ENCODE measurements around the gene RSPO4.
"Not testable (repeated sequence)": the region's sequence is repeated elsewhere in the genome, so short reads cannot be mapped to it uniquely, and the experiment has no call there.

The RSPO4 gene

DNA sequence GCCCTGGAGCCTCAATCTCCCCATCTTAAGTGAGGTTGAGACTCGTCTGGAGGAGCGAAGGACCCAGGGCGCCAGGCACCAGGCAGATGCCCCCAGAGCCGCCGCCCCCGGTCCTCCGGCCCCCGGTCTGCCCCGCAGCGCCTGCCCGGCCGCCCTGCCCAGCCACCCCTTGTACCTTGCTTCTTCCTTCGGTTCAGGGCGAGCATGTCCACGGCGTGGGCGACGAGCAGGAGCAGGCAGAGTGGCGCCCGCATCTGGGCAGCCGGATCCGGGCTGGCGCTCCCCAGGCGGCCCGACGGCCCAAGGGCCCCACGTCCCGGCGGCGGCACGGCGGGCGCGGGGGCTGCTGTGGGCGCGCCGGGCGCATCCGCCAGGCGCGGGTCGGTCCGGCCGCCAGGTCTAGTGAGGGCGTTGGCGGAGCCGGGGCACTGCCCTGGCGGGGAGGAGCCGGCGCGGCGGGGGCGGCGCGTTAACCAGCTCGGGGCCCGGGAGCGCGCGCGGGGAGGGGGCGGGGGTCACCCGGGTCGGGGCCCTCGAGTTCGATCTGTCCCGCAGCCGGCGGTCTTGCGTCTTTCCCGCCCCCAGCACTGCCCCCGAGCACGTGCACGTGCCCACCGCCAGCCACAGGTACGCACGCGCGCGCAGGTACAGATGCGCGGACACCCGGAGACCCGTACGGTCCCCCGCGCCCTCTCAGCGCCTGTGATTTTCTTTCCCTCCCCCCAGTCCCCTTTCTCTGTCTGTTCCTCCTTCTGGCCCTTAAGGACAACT lies at the start of gene RSPO4:
Gene RSPO4, minus strand, starts transcription at position 401 of the 771 bp plus-strand sequence. Its CDS starts 147 bp downstream, at position 254.
- no peak for DNase-seq (ENCODE audit: low read depth in 2 of 2)

DNA sequence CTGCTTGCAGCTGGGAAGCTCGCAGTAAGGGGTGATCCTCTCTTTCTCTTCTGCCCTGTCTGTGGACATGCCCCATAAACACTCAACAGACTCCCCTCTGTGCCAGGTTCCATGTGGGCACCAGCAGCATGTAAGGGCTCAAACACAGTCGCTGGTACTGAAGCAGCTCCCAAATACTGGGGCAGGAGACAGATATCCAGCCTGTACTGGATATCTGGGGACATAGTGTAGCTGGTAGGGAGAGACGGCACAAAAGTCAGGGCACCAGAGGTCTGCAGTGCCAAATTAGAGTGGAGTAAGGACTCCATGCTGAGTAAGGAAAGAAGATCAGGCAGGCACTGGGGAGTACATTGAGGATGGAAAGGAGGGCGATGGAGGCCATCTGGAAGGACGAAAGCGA lies 48.3 kb upstream of the RSPO4 start:
- no peak for DNase-seq (ENCODE audit: low read depth in 2 of 2)

DNA sequence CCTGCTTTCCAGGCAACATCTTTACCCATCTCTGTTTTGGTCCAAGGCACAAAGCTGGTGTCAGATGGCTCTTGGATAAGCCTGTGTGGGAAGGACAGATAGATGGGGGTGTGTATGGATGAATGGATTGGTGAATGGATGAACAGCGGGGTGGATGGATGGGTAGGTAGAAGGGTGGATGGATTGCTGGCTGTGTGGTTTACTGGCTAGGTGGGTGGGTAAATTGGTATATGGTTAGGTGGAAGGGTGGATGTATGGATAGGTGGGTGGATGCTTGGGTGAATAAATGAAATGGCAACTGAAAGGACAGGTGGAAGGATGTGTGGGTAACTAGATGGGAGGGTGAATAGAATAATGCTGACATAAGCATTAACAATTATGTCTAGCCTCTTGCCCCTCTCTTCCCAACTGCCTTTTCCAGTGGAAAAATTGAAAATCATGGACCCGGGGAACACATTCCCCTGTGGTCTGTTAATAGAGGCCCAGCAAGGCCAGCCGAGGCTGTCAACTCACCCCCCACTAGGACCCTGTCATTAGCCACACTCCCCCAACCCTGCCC lies 43.8 kb upstream of the RSPO4 start:
- no peak for DNase-seq (ENCODE audit: low read depth in 2 of 2)

DNA sequence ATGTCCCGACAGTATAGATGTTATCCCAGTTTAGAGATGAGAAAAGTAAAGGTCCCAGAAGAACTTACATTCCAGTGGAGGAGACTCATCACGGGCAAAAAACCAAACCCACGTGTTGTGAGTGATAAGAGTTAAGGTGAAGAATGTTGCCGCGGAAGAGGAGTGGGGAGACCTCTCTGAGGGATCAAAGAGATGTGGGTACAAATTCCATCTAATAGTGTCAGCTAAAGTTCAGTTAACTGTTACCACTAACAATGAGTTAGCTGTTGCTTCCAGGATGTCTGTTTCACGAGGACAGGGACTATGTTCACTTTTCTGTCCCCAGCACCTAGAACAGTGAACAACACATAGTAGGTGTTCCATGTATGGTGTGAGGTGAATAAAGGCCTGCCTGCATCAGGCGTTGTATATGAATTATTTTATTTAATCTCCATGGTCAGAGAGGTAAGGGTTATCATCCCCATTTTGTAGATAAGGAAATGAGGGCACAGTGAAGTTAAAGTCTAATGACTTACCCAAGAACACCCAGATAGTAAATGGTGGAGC lies 39.8 kb upstream of the RSPO4 start:
- DNase-seq (ENCODE audit: low read depth in 2 of 2), result no peak

DNA sequence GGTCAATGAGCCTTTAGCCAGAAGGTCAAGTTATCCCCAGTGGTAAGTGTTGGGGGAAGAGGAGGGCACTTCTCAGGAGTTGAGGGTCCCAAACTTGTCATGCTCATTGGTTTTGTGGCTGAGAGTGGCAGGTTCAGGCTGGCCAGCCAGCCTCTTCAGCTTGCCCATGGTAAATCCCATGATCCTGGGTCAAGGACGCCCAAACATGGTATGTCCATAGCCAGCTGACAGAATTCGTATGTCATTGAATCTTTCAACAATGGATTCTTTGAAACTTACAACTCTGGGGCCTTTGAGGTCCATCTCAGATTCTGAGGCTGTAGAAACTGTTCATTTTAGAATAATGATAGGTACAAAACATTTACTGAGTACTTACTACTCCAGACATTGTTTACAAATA lies 36.1 kb upstream of the RSPO4 start:
- no peak for DNase-seq (ENCODE audit: low read depth in 2 of 2)

DNA sequence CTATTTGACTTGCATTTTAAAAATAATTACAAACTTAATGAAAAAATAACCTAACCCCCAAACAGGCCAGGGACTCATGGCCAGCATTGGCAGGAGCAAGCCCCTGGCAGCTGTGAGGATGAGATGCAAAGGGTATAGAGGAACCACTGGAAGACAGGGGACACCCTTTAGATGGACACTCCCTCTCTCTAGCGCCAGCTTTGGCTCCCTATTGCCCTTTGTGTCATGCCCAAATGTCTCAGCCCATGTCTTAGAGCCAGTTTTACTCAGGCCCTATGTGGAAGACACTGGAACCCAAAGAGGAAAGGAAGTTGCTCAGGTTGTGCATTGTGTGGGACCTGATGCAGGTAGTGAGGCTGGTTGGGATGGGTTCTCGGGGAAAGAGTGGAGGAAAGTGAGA lies 34.9 kb upstream of the RSPO4 start:
- DNase-seq (ENCODE audit: low read depth in 2 of 2), result no peak

DNA sequence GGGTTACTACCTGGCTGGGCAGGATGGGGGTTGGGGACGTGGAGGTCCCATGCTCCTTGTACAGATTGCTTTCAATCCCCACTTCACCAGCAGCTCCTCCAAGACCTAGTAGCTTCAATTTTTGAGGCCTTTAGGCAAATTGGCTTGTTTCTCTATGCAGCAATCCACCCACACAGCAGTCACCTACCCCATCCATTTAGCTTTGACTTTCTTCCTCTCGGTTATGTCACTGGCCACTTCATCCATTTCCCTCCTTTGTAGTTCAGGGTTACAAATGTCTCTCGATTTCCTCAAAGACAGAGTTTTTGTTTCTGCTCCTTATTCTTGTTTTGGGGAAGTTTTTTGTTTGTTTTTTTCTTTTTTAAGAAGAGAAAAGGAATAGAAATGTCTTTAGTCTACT lies 33.4 kb upstream of the RSPO4 start:
- DNase-seq (ENCODE audit: low read depth in 2 of 2), result no peak

DNA sequence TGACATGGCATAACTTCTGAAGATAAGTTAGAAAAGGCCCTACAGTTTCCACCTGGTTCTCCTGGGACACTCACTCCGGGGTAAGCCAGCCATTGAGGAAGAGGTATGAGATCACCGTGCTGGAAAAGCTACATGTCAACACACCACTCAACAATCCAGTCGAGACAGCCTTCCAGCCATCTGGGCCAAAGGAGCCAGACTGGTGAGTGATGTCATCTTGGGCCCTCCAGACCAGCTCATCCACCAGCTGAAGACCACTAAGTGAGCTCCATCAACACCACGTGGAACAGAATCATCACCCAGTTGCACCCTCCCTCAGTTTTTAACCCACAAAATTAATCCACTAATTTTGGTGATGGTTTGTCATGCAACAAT lies 32.3 kb upstream of the RSPO4 start:
- DNase-seq (ENCODE audit: low read depth in 2 of 2), result no peak

DNA sequence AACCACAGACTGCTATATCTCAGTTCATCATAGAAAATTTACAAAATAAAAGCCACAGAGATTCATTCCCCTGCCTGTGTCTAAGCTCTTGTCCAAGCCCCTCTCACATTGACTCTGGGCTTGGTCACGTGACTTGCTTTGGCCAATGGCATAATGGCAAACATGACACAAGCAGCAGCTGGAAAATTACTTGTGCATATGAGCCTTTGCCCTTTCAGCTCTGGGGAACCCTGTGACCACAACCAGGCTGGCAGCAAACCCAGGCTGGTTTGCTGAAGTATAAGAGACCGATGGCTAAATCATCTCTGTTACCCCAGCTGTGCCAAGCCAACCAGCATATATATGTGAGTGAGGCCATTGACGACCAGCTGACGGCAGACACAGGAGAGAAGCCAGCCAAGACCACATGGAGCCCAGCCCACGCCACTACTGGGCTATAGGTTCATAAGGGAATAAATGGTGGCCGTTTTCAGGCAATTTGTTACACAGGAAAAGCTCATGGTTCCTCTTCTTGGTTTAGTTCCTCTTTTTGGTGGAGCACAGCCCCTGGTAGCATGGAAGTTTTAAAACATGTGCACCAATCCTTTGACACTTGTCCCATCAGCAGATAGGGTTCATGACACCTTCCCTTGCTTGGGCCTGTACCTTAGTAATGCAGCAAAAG lies 31.8 kb upstream of the RSPO4 start:
- no peak for DNase-seq (ENCODE audit: low read depth in 2 of 2)

DNA sequence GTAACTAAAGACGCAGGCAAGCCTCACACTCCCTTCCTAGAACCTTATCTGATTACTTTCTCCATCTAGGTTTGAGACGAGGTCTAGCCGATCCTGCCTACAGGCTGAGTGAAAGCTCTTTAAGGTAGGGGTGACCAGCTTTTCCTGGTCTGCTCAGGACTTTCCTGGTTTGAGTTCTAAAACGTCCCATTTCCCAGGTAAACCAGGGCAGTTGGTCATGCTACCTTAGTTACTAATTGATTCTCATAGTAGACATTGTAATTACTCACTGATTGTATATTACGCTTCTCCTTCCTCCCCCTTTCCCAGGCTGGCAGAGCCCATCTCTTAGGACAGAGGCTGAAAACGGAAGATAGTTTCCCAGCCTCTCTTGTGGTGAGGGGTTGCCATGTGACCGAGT lies 27.9 kb upstream of the RSPO4 start:
- no peak for DNase-seq (ENCODE audit: low read depth in 2 of 2)

DNA sequence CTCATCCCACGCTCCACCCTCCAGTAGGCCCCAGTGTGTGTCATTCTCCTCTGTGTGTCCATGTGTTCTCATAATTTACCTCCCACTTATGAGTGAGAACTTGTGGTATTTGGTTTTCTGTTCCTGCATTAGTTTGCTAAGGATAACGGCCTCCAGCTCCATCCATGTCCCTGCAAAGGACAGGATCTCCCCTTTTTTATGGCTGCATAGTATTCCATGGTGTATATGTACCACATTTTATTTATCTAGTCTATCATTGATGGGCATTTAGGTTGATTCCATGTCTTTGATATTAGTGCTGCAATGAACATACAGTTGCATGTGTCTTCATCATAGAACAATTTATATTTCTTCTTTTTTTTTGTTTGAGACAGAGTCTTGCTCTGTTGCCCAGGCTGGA lies 24.1 kb upstream of the RSPO4 start:
- DNase-seq (ENCODE audit: low read depth in 2 of 2), result not testable (repeated sequence)

DNA sequence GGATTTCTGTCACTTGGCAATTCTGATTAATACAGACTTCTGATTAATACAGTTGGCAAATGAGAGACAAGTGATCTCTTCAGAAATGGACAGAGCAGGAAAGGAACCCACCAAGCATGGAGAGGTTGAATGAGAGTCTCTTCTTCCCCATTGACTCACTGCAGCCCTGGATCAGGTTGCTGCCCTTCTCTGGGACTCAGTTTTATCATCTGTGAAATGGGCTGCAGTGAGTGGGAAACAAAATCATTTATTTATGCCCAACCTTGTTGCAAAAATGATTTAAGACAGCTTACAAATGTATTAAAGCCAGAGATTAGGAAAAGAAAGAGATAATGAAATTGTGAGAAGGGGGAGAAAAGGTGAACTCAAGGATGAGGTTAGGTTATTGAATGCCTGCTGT lies 20.8 kb upstream of the RSPO4 start:
- no peak for DNase-seq (ENCODE audit: low read depth in 2 of 2)

DNA sequence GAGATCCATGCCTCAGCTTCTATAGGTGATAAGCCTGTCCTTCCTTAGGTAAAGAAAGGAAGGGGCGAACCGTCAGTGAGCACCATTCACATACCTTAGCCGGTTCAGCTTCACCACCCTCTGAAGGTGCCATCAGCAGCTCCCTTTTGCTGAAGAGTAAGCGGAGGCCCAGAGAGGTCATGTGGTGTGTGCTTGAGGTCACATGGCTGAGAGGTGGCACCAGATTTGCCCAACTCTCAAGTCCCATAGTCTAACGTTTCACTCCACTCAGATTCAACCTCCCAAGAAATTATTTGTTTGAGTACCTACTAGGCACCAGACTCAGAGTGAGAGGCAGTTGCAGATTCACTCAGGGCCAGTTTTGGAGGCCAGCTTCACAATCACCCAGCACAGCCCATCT lies 18.5 kb upstream of the RSPO4 start:
- no peak for DNase-seq (ENCODE audit: low read depth in 2 of 2)

DNA sequence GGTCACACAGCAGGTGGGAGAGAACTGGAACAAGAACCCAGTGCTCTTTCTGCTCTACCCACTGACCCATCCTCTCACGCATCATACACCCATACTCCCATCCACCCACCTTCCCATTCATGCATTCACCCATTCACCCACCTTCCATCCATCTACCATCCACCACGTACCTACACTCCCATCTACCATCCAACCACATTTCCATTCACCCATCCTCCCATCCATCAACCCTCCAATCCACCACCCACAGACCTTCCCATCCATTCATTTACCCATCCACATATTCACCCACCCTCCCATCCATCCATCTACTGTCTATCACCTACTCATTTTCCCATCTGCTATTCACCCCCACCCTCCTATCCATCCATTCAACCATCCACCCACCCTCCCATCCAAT lies 17.2 kb upstream of the RSPO4 start:
- DNase-seq (ENCODE audit: low read depth in 2 of 2), result no peak

DNA sequence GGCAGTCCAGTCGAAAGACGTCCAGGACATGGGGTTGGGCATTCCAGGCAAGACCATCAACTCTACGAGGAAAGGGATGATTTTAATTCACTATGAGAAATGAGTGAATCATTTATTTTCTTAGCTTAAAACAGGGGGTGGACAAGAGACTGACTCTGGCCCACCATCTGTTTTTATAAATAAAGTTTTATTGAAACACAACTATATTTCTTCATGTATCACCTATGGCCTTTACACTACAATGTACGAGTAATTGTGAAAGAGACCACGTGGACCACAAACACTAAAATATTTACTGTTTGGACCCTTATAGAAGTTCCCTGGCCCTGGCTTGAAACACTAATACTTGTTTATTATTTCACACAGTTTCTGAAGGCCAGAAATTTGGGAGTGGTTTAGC lies 15.6 kb upstream of the RSPO4 start:
- no peak for DNase-seq (ENCODE audit: low read depth in 2 of 2)

DNA sequence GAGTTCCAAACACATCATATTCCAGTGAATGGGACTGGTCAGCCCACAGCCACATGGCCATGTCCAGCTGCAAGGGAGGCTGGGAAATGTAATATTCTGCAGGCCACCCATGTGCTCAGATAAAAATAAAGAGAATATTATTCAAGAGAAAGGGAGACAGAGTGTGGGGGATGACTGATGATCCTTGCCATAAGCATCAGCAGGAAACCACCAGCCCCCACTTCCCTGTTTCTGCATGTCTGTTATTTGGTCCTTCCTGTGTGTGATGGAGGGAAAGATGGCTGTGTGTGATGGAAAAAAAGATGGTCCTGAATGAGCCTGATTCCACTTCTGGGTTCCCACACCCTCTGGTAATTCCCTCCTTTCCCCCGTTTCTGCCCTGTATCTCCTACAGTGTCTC lies 13.1 kb upstream of the RSPO4 start:
- DNase-seq (ENCODE audit: low read depth in 2 of 2), result no peak

DNA sequence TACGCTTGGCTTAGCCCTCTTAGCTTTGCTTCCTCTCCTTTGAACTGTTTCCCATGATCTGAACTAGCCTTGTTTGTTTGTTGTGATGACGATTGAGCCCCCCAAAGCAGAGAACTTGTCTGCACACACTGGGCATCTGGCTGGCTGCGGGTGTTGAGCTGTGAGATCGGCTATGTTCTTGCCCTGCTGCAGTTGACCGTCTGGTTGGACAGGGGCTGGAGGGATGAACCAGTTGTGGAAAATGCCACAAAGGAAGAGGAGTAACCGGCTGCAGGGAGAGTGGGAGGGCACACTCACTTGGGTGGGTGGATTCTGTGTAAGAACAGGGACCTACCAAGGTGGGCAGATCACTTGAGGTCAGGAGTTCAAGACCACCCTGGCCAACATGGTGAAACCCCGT lies 12.4 kb upstream of the RSPO4 start:
- DNase-seq (ENCODE audit: low read depth in 2 of 2), result no peak

DNA sequence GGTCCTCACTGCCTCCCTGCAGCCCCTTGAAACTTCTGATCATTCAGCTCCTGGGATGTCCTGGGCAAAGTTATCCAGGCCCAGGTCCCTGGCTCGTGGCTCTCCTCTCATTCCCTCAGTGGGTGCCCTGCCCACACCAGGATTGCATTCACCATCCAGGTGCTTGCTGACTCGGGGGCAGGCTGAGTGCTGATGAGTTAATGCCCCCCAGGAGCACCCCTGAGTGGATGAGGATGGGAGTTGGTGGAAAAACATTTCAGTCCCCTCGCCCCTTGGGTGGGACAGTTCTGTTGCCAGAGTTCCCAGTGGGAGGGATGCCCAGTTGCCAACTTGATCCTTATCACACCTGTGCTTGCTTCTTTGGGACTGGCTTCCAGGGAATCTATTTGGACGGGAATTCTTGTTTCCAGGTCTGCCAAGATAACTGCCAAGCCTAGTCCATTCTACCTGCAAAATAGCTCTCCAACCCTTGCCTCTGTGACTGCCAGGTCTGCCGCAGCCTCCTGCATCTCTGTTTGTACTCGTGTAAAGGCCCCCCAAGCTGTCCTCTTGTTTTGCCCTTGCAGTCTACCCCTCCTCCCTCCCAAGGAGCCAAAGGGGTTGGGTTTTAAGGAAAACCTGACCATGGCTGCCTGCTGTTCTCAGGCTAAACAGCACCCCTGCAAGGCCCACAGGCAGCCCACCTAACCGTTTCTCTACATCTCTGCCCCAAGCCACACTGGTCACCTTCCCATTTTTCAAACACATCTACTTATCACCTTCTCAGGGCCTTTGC lies 11.6 kb upstream of the RSPO4 start:
- DNase-seq (ENCODE audit: low read depth in 2 of 2), result no peak

DNA sequence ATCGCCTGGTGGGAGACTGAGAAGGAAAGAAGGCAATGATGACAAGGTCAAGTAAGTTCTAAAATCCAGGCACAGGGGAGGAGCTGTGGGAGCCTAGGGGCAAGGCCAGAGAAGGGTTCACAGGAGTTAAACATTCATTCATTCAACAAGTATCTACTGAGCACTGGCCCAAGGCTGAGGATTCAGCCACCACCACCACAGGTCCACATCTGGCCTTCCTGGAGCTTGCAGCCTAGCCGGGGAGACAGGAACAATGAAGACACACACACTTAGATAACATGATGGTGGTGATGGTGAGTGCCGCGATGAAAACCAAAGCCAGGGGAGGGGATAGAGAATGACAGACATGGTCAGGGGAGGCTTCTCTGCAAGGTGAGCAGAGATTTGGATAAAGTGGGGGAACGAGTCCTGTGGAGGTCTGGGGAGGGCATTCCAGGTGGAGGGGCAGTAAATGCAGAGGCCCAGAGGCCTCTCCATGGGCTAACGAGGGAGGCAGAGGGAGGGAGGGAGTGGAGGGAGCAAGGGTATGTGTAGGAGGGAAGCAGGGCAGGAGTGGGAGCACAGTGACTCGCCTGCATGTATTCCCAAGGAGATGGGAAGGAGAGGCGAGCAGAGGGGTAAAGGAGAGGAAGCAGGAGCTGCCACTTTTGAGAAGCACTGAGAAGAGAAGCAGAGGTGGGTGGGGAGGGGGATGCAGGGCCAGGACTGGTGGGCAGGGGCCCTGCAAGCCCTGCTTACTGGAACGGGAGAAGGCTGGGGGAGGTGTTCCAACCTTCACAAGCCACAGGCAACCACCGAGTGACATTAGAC lies 10.5 kb upstream of the RSPO4 start:
- DNase-seq (ENCODE audit: low read depth in 2 of 2), result no peak

DNA sequence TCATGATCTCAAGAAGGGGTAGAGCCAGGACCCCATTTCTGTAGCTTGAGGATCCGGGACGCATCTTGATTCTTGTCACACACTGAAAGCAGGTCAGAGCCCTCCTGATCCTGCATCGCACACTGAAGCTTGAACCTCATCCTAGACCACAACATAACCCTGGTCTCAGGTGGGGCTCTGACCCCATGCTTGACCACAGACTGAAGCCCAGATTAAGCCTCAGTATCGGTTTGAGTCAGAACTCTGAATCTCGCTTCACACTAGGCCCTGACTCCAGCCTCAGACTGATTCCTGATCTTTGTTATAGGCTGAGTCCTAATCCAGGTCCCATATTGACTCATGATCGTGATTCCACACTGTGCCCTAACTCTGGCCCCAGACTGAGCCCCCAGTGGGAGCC lies 8.5 kb upstream of the RSPO4 start:
- no peak for DNase-seq (ENCODE audit: low read depth in 2 of 2)

DNA sequence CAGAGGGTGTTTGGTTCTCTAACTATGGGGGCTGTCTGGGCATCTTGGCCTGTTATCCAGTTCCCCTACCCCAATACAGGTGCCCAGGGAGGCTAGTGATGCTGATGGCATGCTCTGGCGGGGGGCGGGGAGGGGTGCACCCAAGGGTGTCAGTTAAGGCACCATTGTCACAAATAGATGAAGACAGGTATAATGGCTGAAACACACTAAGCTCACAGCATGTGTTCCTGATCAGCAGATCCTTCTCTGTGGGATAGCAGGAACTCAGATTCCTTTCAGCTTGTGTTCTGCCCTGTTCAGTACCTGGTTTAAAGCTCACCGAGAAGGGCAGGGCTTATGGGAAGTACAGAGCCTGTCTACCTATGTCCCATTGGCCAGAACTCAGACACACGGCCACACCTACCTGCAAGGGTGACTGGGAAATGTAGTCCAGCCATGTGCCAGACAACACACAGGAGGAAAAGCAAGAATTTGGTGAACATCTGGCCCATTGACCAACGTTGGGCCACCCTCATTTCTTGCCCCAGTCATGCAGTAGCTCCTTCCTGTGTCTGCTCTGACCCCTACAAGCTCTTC lies 3.4 kb upstream of the RSPO4 start:
- no peak for DNase-seq (ENCODE audit: low read depth in 2 of 2)
